ENCODE data around the gene CENPP. TPM values are rescaled to one million over a fixed set of nuclear protein-coding genes. Genes with fewer than 3 reads are reported as not detected.
A peak's percentile ranks its signal among the peaks of the same experiment; 100 is the strongest.

CENPP gene
- total RNA-seq, 1 donor from 2014 or later = 5.4 TPM

DNA sequence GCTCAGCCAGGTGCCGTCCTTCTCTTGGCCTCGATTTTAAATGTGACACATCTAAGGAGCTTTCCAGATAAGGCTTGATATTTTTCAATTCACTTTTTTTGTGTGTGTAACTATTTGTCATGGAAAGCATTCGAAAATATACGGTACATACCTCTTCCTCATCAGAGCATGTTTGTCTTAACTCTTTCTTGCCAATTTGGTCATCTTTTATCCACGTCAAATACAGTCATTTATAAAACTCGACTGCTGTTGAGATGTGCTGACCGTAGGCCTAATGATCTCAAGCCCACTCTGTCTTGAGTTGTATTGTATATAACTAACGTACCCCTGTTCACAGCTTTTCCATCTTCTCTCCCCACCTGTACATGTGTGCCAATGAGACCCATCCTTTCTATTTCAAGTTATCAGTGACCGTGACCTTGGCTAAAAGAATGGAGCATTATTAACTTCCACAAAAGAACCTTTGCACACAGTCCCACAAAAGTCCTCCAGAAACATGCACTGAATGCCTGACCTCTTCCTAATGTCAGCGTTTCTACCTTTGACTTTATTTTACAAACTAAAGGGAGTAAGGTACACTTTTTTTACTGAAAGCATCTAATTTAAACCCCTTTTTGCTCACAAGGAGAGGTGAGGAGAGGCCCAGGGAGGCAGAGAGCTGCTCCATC, 282.6 kb downstream of the CENPP start:
- peaks cover 52% of the 10 kb centered on the region for H3K4me1 ChIP-seq
- intact Hi-C loops (cut with micrococcal nuclease) = no loop called here
- H3K27ac ChIP-seq (replicated peaks) = peak overlapping the region; percentile 86

DNA sequence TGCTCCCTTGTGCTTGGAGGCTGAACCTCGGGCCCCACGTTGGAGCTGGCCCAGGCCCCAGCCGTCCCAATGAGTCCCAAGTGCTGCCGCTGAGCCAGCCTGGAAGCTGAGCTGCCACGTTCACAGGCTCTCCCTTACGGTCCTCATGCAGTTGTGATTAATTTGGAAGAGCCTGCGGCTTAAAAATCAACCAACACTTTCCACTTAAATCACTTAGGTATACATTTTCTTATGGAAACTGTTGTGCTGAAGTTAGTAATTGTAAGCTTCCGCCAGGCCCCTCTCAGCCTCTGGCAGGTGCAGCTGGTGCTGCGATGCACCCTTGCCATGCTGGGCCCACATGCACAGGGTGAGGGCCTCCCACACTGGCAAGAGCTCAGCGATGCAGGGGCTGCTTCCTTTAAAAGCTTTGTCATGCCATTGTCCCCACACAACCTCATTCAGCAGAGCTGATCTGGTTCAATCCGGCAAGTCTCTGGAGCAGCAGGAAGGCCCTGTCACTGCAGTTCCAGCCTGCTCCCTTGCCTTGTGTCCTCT, 283.2 kb downstream of the CENPP start:
- peaks cover 15% of the 10 kb centered on the region for H3K9me3 ChIP-seq (replicated peaks)
- TF ChIP-seq, protein P1, sequence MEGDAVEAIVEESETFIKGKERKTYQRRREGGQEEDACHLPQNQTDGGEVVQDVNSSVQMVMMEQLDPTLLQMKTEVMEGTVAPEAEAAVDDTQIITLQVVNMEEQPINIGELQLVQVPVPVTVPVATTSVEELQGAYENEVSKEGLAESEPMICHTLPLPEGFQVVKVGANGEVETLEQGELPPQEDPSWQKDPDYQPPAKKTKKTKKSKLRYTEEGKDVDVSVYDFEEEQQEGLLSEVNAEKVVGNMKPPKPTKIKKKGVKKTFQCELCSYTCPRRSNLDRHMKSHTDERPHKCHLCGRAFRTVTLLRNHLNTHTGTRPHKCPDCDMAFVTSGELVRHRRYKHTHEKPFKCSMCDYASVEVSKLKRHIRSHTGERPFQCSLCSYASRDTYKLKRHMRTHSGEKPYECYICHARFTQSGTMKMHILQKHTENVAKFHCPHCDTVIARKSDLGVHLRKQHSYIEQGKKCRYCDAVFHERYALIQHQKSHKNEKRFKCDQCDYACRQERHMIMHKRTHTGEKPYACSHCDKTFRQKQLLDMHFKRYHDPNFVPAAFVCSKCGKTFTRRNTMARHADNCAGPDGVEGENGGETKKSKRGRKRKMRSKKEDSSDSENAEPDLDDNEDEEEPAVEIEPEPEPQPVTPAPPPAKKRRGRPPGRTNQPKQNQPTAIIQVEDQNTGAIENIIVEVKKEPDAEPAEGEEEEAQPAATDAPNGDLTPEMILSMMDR (IDR thresholded peaks at IDR 0.05; ENCODE audit: borderline replicate concordance) = no peak
- H3K4me1 ChIP-seq = peaks cover 52% of the 10 kb centered on the region
- no peak overlapping the region for H3K4me3 ChIP-seq
- H3K27me3 ChIP-seq (ENCODE audit: low read depth) = no peaks in the 10 kb centered on the region
- intact Hi-C loops (cut with micrococcal nuclease) = no loop called here
- peak; percentile 78 for DNase-seq
- peak overlapping the region; percentile 86 for H3K27ac ChIP-seq (replicated peaks)
- H3K36me3 ChIP-seq = peaks cover 26% of the 10 kb centered on the region

More for the DNA sequence above, 282.6 kb downstream of the CENPP start:
- TF ChIP-seq, protein P1 (IDR thresholded peaks at IDR 0.05; ENCODE audit: borderline replicate concordance) = no peak
- no peaks in the 10 kb centered on the region for H3K27me3 ChIP-seq (ENCODE audit: low read depth)
- H3K36me3 ChIP-seq = peaks cover 20% of the 10 kb centered on the region
- DNase-seq = no peak
- H3K4me3 ChIP-seq = no peak overlapping the region
- peaks cover 18% of the 10 kb centered on the region for H3K9me3 ChIP-seq (replicated peaks)

DNA sequence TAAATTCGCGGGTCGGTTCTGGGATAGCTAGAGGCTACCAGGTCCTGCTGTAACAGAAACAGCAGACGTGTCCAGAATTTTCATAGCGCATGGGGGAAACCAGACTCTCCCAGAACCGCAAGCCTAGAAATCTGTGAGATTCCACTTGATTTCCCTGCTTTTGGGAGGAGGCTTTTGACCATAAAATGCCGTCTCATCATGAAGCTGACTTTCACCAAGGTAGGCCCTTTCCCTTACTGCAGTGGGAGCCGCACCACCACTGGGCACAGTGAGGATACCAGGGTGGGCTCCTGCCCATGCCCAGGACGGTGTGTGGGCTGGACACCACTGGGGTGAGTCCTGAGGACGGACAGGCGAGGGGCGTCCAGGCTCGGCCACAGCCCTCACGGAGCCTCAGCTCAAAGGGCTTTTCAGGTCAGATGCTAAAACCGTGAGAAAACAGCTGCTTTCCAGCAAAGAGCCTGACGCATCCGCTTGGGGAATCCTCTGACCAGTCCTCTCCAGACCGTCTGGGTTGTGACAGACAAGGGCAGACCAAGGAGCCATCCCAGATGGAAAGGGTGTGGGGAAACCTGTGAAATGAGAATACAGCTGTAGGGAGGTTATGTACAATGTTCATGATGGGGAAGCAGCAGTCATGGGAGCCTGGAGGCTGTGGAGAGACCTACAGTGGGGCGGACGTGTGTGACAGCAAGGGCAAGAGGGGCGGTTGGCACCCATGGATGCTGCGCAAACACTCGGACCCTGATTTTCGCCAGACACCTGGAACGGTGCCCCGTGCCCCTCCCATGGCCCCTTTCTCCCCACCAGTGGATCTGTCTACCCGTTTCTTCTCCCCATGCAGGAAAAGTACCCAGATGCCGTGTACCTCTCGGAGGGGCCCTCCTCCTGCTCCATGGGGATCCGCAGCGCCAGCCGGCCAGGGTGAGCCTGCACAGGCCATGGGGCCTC, 285.0 kb downstream of the CENPP start:
- DNase-seq = peak; percentile 64
- intact Hi-C loops (cut with micrococcal nuclease) = no loop called here
- H3K4me1 ChIP-seq = peaks cover 52% of the 10 kb centered on the region
- H3K4me3 ChIP-seq = no peak overlapping the region
- peak overlapping the region; percentile 86 for H3K27ac ChIP-seq (replicated peaks)
- TF ChIP-seq, protein P1 (IDR thresholded peaks at IDR 0.05; ENCODE audit: borderline replicate concordance) = no peak
- no peaks in the 10 kb centered on the region for H3K27me3 ChIP-seq (ENCODE audit: low read depth)
- H3K9me3 ChIP-seq (replicated peaks) = peaks cover 3% of the 10 kb centered on the region
- H3K36me3 ChIP-seq = peaks cover 43% of the 10 kb centered on the region

DNA sequence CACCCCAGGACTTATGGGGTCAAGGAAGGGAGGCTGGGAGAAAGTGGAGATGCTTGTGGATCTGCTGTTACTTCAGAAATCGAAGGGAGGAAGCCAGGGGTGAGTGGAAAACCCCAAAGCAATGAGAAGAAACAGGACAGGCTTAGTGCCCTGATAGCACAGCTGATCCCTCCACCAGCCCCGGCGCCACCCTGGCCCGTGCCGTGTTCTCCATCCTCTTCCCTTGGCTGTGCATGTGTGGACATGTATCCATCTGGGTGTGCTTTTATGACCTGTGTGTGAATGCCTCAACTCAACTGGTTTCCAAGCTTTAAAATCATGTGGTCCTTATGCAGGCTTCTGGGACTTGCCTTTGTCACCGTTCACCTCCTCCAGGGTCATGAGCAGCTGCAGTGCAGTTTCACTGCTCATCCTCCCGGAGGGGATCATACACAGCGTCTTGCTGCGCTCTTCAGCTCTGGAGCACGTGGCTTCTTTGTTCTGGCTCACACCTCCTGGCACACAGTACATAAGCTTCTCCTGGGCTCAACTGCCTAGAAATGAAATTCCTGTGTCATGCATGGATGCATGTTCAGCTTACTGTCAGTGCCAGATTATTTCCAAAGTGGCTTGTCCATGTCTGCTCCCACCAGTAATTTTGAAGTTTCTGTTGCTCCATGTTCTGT, 286.0 kb downstream of the CENPP start:
- H3K36me3 ChIP-seq = peaks cover 54% of the 10 kb centered on the region
- no peak overlapping the region for H3K4me3 ChIP-seq
- peak overlapping the region; percentile 86 for H3K27ac ChIP-seq (replicated peaks)
- H3K9me3 ChIP-seq (replicated peaks) = no peaks in the 10 kb centered on the region
- no peak for DNase-seq
- TF ChIP-seq, protein P1 (IDR thresholded peaks at IDR 0.05; ENCODE audit: borderline replicate concordance) = no peak
- intact Hi-C loops (cut with micrococcal nuclease) = no loop called here
- no peaks in the 10 kb centered on the region for H3K27me3 ChIP-seq (ENCODE audit: low read depth)
- peaks cover 48% of the 10 kb centered on the region for H3K4me1 ChIP-seq

DNA sequence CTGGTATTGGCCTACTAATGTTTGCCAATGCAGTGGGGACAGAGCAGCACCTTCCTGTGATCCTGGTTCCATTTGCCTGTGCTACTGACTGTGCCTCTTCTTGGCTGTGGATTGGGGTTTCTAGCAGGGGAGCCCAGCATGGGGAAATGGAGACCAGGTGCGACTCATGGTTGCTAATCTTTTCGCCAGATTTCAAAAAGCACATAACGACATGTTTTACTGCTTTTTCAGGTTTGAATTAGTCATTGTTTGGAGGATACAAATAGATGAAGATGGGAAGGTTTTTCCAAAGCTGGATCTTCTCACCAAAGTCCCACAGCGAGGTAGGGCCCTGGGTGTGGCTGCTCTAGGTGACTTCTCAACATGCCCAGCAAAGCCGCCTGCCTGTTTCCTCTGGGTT, 286.5 kb downstream of the CENPP start:
- peak overlapping the region; percentile 86 for H3K27ac ChIP-seq (replicated peaks)
- H3K27me3 ChIP-seq (ENCODE audit: low read depth) = no peaks in the 10 kb centered on the region
- H3K4me3 ChIP-seq = no peak overlapping the region
- TF ChIP-seq, protein P1 (IDR thresholded peaks at IDR 0.05; ENCODE audit: borderline replicate concordance) = no peak
- peaks cover 59% of the 10 kb centered on the region for H3K36me3 ChIP-seq
- no peaks in the 10 kb centered on the region for H3K9me3 ChIP-seq (replicated peaks)
- intact Hi-C loops (cut with micrococcal nuclease) = no loop called here
- H3K4me1 ChIP-seq = peaks cover 47% of the 10 kb centered on the region
- DNase-seq = no peak

Data from left ventricle myocardium inferior (tissue), 1 donor.